Measurements from ENCODE around the gene DDC.

GRCh38 chr7:50462361-50462760 lies 102.8 kb downstream of the DDC start:
- TF ChIP-seq, protein P1, sequence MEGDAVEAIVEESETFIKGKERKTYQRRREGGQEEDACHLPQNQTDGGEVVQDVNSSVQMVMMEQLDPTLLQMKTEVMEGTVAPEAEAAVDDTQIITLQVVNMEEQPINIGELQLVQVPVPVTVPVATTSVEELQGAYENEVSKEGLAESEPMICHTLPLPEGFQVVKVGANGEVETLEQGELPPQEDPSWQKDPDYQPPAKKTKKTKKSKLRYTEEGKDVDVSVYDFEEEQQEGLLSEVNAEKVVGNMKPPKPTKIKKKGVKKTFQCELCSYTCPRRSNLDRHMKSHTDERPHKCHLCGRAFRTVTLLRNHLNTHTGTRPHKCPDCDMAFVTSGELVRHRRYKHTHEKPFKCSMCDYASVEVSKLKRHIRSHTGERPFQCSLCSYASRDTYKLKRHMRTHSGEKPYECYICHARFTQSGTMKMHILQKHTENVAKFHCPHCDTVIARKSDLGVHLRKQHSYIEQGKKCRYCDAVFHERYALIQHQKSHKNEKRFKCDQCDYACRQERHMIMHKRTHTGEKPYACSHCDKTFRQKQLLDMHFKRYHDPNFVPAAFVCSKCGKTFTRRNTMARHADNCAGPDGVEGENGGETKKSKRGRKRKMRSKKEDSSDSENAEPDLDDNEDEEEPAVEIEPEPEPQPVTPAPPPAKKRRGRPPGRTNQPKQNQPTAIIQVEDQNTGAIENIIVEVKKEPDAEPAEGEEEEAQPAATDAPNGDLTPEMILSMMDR (IDR thresholded peaks at IDR 0.05): no peak
- no peak for TF ChIP-seq POLR2A (IDR thresholded peaks at IDR 0.05)

All from esophagus squamous epithelium (tissue), 4 donors.